Liver (tissue), 9 donors: Measurements from ENCODE around the gene NTM. TPM values are rescaled to one million over a fixed set of nuclear protein-coding genes. Genes with fewer than 3 reads are reported as not detected.

Experiments
- DNase-seq: peaks from one replicate; pipeline ENCODE4 v3.0.0-alpha.2; 2017; ENCODE audit warnings: low spot score
- H3K27ac ChIP-seq, 2 donors: one replicate each; pipeline ENCODE4 v1.7.0; 2013; ENCODE audit warnings: inconsistent platforms in 2 of 2, low read length in 2 of 2, control low read depth in 1 of 2, low read depth in 1 of 2, mild to moderate bottlenecking in 1 of 2
- H3K27me3 ChIP-seq, 4 donors: one replicate each; pipeline versions ENCODE4 v1.6.1 to v1.7.0; 2013; ENCODE audit warnings: low read length in 3 of 4, inconsistent platforms in 1 of 4, mild to moderate bottlenecking in 1 of 4, moderate library complexity in 1 of 4; ENCODE audit not compliant: control insufficient read depth in 4 of 4, insufficient read depth in 4 of 4
- H3K36me3 ChIP-seq, 4 donors: one replicate each; pipeline versions ENCODE4 v1.6.1 to v1.7.0; 2013; ENCODE audit warnings: low read length in 3 of 4, mild to moderate bottlenecking in 3 of 4, low read depth in 1 of 4, moderate library complexity in 1 of 4; ENCODE audit not compliant: control insufficient read depth in 4 of 4, insufficient read depth in 3 of 4
- H3K4me1 ChIP-seq, 4 donors: one replicate each; pipeline versions ENCODE4 v1.6.1 to v1.7.0; 2013; ENCODE audit warnings: low read length in 3 of 4, mild to moderate bottlenecking in 3 of 4, moderate library complexity in 1 of 4; ENCODE audit not compliant: control insufficient read depth in 4 of 4, insufficient read depth in 4 of 4
- H3K4me3 ChIP-seq, 3 donors: one replicate each; pipeline versions ENCODE4 v1.6.1 to v1.7.0; 2013; ENCODE audit warnings: low read length in 3 of 3, control low read depth in 1 of 3, low read depth in 1 of 3, mild to moderate bottlenecking in 1 of 3
- H3K9ac ChIP-seq, 2 donors: one replicate each; pipeline ENCODE4 v1.7.0; 2013; ENCODE audit warnings: low read length in 2 of 2, mild to moderate bottlenecking in 2 of 2, moderate library complexity in 2 of 2, control low read depth in 1 of 2, low read depth in 1 of 2
- H3K9me3 ChIP-seq, 4 donors: one replicate each; pipeline versions ENCODE4 v1.6.1 to v1.7.0; 2013; ENCODE audit warnings: low read length in 3 of 4; ENCODE audit not compliant: control insufficient read depth in 4 of 4
- ATF3 ChIP-seq: IDR thresholded peaks from 2 replicates; pipeline ENCODE4 v1.6.1; 2016; ENCODE audit warnings: antibody characterized with exemption
- CTCF ChIP-seq: fragments of 150-350 bp; IDR thresholded peaks from 2 replicates; pipeline ENCODE4 v1.5.1; 2017; ENCODE audit warnings: improper control_type of control experiment, low read depth, low read length; ENCODE audit not compliant: missing input control
- EGR1 ChIP-seq, 2 donors: IDR thresholded peaks; 2 replicates each; pipeline ENCODE4 v1.6.1; 2016 to 2018; ENCODE audit warnings: antibody characterized with exemption in 2 of 2, low read depth in 2 of 2
- FOXA1 ChIP-seq: IDR thresholded peaks from 2 replicates; pipeline ENCODE4 v1.6.1; 2016; ENCODE audit warnings: antibody characterized with exemption
- FOXA2 ChIP-seq: IDR thresholded peaks from 2 replicates; pipeline ENCODE4 v1.6.1; 2016; ENCODE audit warnings: antibody characterized with exemption
- GABPA ChIP-seq, 2 donors: IDR thresholded peaks in 1 of 2; conservative IDR thresholded peaks in 1 of 2; 2 replicates each; pipeline ENCODE4 v1.6.1; 2016; ENCODE audit warnings: antibody characterized with exemption in 2 of 2, mild to moderate bottlenecking in 1 of 2, moderate library complexity in 1 of 2
- HNF4A ChIP-seq, 2 donors: conservative IDR thresholded peaks; 2 replicates each; pipeline ENCODE4 v1.6.1; 2016; ENCODE audit warnings: antibody characterized with exemption in 2 of 2, mild to moderate bottlenecking in 2 of 2
- HNF4G ChIP-seq: IDR thresholded peaks from 2 replicates; pipeline ENCODE4 v1.6.1; 2016; ENCODE audit warnings: antibody characterized with exemption
- JUND ChIP-seq, 2 donors: IDR thresholded peaks; 2 replicates each; pipeline ENCODE4 v1.6.1; 2016; ENCODE audit warnings: antibody characterized with exemption in 2 of 2
- MAX ChIP-seq: IDR thresholded peaks from 2 replicates; pipeline ENCODE4 v1.6.1; 2016; ENCODE audit warnings: antibody characterized with exemption
- NR2F2 ChIP-seq: IDR thresholded peaks from 2 replicates; pipeline ENCODE4 v1.6.1; 2016; ENCODE audit warnings: antibody characterized with exemption
- RAD21 ChIP-seq, 2 donors: IDR thresholded peaks; 2 replicates each; pipeline ENCODE4 v1.6.1; 2016; ENCODE audit warnings: antibody characterized with exemption in 2 of 2, mild to moderate bottlenecking in 2 of 2
- REST ChIP-seq: IDR thresholded peaks from 2 replicates; pipeline ENCODE4 v1.6.1; 2016; ENCODE audit warnings: antibody characterized with exemption, mild to moderate bottlenecking
- RXRA ChIP-seq, 2 donors: IDR thresholded peaks; 2 replicates each; pipeline ENCODE4 v1.6.1; 2017 to 2018; ENCODE audit warnings: antibody characterized with exemption in 2 of 2, mild to moderate bottlenecking in 1 of 2
- SP1 ChIP-seq: IDR thresholded peaks from 2 replicates; pipeline ENCODE4 v1.6.1; 2018; ENCODE audit warnings: antibody characterized with exemption, mild to moderate bottlenecking
- TAF1 ChIP-seq: conservative IDR thresholded peaks from 2 replicates; pipeline ENCODE4 v1.6.1; 2016; ENCODE audit warnings: antibody characterized with exemption, mild to moderate bottlenecking
- ZBTB33 ChIP-seq: IDR thresholded peaks from 2 replicates; pipeline ENCODE4 v1.6.1; 2016; ENCODE audit warnings: antibody characterized with exemption
- WGBS: extraction: QIAGEN DNeasy Blood & Tissue Kit; methylation state at CpG from one replicate; pipeline ENCODE4 v1.1.7; 2013; 5-methylcytosine and 5-hydroxymethylcytosine counted together
- polyA plus RNA-seq, 2 donors: library from polyadenylated mRNA; stranded (reverse) in 1 of 2; unstranded in 1 of 2; fragments of 200-250 nt in 1 of 2; fragments of >200 nt in 1 of 2; fragmentation: Nextera tagmentation in 1 of 2; extraction: Ambion mirVana in 1 of 2; gene quantifications; one replicate each; pipeline versions ENCODE4 v1.2.1 to v1.2.3, GENCODE V29; 2013 to 2015
- total RNA-seq, 2 donors: library from RNA; depleted of rRNA; stranded (reverse); fragments of >200 nt; gene quantifications; one replicate each; pipeline ENCODE4 v1.2.3, GENCODE V29; 2014
- donor health status: healthy.
- donor health status: healthy.
- donor health status: healthy.
- donor health status: healthy.
- donor health status: healthy.

Gene NTM
- total and polyA plus RNA-seq, 4 donors = 0.08 to 1.1 (median 0.08) TPM; not detected in 1

- Histone ChIP-seq H3K9me3 (no peaks in the 10 kb centered on the region), H3K4me3 (no peak overlapping the region), H3K27me3 (no peaks in the 10 kb centered on the region), H3K27ac (no peak overlapping the region), H3K9ac (no peak overlapping the region), H3K36me3 (no peaks in the 10 kb centered on the region), H3K4me1 (peaks cover 2 to 11% (median 8%) of the 10 kb centered on the region in 4 donors)
- TF ChIP-seq MAX (no peak), RAD21 (IDR thresholded peaks at IDR 0.05) (no peak), NR2F2 (no peak), REST (no peak), SP1 (no peak), ATF3 (no peak), CTCF (no peak), HNF4G (no peak), JUND (IDR thresholded peaks at IDR 0.05) (no peak), GABPA (IDR thresholded peaks at IDR 0.05 in 1 of 2, conservative IDR thresholded peaks at IDR 0.05 in 1 of 2) (no peak)
- WGBS = 62% methylated on average over 2 of the region's 2 CpGs
- DNase-seq = no peak
These were observed 347.2 kb downstream of the NTM start for GRCh38 chr11:131717616-131718015.

DNA sequence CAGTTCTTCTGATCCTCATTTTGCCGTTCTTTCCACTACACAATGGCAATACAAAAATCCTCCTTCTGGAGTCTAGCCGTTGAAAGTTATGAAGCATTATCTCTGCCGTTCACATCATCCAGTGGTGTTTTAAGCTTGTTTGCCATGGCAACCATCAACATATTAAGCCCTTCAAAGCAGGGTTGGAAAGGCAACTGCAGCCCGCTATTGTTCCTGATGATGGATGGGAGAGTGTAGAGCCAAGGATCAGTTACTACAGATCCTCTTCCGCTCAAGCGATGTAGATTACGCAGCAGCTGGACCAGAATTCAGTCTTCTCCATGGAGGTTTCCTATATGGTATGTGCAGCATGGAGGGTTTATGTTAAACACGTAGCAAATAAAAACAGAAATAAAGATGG is 352.7 kb downstream of the NTM start:
- H3K9ac ChIP-seq = no peak overlapping the region
- H3K9me3 ChIP-seq = no peaks in the 10 kb centered on the region
- H3K4me3 ChIP-seq = no peak overlapping the region
- H3K27me3 ChIP-seq = no peaks in the 10 kb centered on the region
- WGBS = 85% methylated on average over 8 of the region's 8 CpGs
- no peak for DNase-seq
- H3K4me1 ChIP-seq = no peaks in the 10 kb centered on the region
- no peak overlapping the region for H3K27ac ChIP-seq
- no peaks in the 10 kb centered on the region for H3K36me3 ChIP-seq
- TF ChIP-seq MAX (no peak), JUND (IDR thresholded peaks at IDR 0.05) (no peak), RXRA (IDR thresholded peaks at IDR 0.05) (no peak), FOXA2 (no peak), HNF4G (no peak), RAD21 (IDR thresholded peaks at IDR 0.05) (no peak), EGR1 (IDR thresholded peaks at IDR 0.05; ENCODE audit: low read depth in 2 of 2) (no peak), FOXA1 (no peak), HNF4A (conservative IDR thresholded peaks at IDR 0.05) (no peak), NR2F2 (no peak), TAF1 (no peak), ZBTB33 (no peak), CTCF (no peak)
